ENCODE measurements around the gene PUSL1.

PUSL1 gene

GRCh38 chr1:1331068-1331965, 22.9 kb downstream of the PUSL1 start, which contains the start of gene TAS1R3:
Gene TAS1R3 (plus strand): TSS chr1:1331280. CDS start chr1:1331346, 66 bp downstream.
- TF ChIP-seq, protein P1, sequence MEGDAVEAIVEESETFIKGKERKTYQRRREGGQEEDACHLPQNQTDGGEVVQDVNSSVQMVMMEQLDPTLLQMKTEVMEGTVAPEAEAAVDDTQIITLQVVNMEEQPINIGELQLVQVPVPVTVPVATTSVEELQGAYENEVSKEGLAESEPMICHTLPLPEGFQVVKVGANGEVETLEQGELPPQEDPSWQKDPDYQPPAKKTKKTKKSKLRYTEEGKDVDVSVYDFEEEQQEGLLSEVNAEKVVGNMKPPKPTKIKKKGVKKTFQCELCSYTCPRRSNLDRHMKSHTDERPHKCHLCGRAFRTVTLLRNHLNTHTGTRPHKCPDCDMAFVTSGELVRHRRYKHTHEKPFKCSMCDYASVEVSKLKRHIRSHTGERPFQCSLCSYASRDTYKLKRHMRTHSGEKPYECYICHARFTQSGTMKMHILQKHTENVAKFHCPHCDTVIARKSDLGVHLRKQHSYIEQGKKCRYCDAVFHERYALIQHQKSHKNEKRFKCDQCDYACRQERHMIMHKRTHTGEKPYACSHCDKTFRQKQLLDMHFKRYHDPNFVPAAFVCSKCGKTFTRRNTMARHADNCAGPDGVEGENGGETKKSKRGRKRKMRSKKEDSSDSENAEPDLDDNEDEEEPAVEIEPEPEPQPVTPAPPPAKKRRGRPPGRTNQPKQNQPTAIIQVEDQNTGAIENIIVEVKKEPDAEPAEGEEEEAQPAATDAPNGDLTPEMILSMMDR (IDR thresholded peaks at IDR 0.05; ENCODE audit: low read depth, low read length, missing control alignments) = no peak
- peaks cover 21% of the 10 kb centered on the region for H3K36me3 ChIP-seq (replicated peaks)
- H3K4me3 ChIP-seq (ENCODE audit: low read depth, low read length) = no peak within 1 kb of the TSS
- no peaks in the 10 kb centered on the region for H3K27me3 ChIP-seq (replicated peaks)
- no peak within 1 kb of the TSS for H3K27ac ChIP-seq
- DNase-seq = no peak
- in situ Hi-C loops (cut with HindIII; ENCODE audit: low pct_ligation_motif_present, low sequenced_read_pairs) = no loop called here

DNA sequence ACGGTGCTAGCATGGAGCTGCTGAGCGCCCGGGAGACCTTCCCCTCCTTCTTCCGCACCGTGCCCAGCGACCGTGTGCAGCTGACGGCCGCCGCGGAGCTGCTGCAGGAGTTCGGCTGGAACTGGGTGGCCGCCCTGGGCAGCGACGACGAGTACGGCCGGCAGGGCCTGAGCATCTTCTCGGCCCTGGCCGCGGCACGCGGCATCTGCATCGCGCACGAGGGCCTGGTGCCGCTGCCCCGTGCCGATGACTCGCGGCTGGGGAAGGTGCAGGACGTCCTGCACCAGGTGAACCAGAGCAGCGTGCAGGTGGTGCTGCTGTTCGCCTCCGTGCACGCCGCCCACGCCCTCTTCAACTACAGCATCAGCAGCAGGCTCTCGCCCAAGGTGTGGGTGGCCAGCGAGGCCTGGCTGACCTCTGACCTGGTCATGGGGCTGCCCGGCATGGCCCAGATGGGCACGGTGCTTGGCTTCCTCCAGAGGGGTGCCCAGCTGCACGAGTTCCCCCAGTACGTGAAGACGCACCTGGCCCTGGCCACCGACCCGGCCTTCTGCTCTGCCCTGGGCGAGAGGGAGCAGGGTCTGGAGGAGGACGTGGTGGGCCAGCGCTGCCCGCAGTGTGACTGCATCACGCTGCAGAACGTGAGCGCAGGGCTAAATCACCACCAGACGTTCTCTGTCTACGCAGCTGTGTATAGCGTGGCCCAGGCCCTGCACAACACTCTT, 23.8 kb downstream of the PUSL1 start:
- Histone ChIP-seq H3K36me3 (replicated peaks) (peaks cover 21% of the 10 kb centered on the region), H3K27ac (no peak overlapping the region)
- in situ Hi-C loops (cut with HindIII; ENCODE audit: low pct_ligation_motif_present, low sequenced_read_pairs) = no loop called here

DNA sequence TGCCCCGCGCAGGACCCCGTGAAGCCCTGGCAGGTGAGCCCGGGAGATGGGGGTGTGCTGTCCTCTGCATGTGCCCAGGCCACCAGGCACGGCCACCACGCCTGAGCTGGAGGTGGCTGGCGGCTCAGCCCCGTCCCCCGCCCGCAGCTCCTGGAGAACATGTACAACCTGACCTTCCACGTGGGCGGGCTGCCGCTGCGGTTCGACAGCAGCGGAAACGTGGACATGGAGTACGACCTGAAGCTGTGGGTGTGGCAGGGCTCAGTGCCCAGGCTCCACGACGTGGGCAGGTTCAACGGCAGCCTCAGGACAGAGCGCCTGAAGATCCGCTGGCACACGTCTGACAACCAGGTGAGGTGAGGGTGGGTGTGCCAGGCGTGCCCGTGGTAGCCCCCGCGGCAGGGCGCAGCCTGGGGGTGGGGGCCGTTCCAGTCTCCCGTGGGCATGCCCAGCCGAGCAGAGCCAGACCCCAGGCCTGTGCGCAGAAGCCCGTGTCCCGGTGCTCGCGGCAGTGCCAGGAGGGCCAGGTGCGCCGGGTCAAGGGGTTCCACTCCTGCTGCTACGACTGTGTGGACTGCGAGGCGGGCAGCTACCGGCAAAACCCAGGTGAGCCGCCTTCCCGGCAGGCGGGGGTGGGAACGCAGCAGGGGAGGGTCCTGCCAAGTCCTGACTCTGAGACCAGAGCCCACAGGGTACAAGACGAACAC, 24.5 kb downstream of the PUSL1 start:
- no peak overlapping the region for H3K27ac ChIP-seq
- in situ Hi-C loops (cut with HindIII; ENCODE audit: low pct_ligation_motif_present, low sequenced_read_pairs) = no loop called here
- TF ChIP-seq, protein P1 (IDR thresholded peaks at IDR 0.05; ENCODE audit: low read depth, low read length, missing control alignments) = no peak
- DNase-seq = no peak
- no peak overlapping the region for H3K4me3 ChIP-seq (ENCODE audit: low read depth, low read length)
- no peaks in the 10 kb centered on the region for H3K27me3 ChIP-seq (replicated peaks)
- H3K36me3 ChIP-seq (replicated peaks) = peaks cover 19% of the 10 kb centered on the region

More for the DNA sequence above, 23.8 kb downstream of the PUSL1 start:
- Histone ChIP-seq H3K4me3 (ENCODE audit: low read depth, low read length) (no peak overlapping the region), H3K27me3 (replicated peaks) (no peaks in the 10 kb centered on the region)
- DNase-seq = no peak
- TF ChIP-seq, protein P1 (IDR thresholded peaks at IDR 0.05; ENCODE audit: low read depth, low read length, missing control alignments) = no peak

DNA sequence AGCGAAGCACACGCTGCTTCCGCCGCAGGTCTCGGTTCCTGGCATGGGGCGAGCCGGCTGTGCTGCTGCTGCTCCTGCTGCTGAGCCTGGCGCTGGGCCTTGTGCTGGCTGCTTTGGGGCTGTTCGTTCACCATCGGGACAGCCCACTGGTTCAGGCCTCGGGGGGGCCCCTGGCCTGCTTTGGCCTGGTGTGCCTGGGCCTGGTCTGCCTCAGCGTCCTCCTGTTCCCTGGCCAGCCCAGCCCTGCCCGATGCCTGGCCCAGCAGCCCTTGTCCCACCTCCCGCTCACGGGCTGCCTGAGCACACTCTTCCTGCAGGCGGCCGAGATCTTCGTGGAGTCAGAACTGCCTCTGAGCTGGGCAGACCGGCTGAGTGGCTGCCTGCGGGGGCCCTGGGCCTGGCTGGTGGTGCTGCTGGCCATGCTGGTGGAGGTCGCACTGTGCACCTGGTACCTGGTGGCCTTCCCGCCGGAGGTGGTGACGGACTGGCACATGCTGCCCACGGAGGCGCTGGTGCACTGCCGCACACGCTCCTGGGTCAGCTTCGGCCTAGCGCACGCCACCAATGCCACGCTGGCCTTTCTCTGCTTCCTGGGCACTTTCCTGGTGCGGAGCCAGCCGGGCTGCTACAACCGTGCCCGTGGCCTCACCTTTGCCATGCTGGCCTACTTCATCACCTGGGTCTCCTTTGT, 25.3 kb downstream of the PUSL1 start:
- in situ Hi-C loops (cut with HindIII; ENCODE audit: low pct_ligation_motif_present, low sequenced_read_pairs) = no loop called here
- Histone ChIP-seq H3K36me3 (replicated peaks) (peaks cover 20% of the 10 kb centered on the region), H3K27ac (no peak overlapping the region), H3K4me3 (ENCODE audit: low read depth, low read length) (no peak overlapping the region), H3K27me3 (replicated peaks) (no peaks in the 10 kb centered on the region)
- no peak for DNase-seq
- TF ChIP-seq, protein P1 (IDR thresholded peaks at IDR 0.05; ENCODE audit: low read depth, low read length, missing control alignments) = no peak

DNA sequence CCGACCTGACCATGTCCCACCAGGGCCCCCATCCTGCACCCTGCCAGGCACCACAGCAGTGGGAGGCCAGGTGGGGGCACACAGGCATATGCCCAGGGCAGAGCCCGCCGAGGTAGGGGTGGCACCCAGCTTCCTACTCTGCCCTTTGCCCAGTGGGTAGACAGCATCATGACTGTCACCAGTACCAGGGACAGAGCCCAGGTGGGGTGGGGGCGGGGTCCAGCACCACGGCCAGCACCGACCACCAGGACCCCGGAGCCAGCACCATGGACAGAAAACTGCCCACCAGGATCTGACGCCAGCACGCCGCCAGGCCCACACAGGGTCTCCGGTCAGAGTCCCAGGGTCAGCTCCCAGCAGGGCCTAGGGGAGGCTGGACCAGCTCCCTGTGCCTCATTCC, 26.4 kb downstream of the PUSL1 start:
- H3K4me3 ChIP-seq (ENCODE audit: low read depth, low read length) = no peak overlapping the region

More for the DNA sequence above, 26.4 kb downstream of the PUSL1 start:
- Histone ChIP-seq H3K36me3 (replicated peaks) (peaks cover 25% of the 10 kb centered on the region), H3K27me3 (replicated peaks) (no peaks in the 10 kb centered on the region), H3K27ac (no peak overlapping the region)
- DNase-seq = no peak
- TF ChIP-seq, protein P1 (IDR thresholded peaks at IDR 0.05; ENCODE audit: low read depth, low read length, missing control alignments) = no peak
- in situ Hi-C loops (cut with HindIII; ENCODE audit: low pct_ligation_motif_present, low sequenced_read_pairs) = no loop called here

Data from brain microvascular endothelial cell (primary cell).